ENCODE results near the gene LDLRAD4.

Gene LDLRAD4

DNA sequence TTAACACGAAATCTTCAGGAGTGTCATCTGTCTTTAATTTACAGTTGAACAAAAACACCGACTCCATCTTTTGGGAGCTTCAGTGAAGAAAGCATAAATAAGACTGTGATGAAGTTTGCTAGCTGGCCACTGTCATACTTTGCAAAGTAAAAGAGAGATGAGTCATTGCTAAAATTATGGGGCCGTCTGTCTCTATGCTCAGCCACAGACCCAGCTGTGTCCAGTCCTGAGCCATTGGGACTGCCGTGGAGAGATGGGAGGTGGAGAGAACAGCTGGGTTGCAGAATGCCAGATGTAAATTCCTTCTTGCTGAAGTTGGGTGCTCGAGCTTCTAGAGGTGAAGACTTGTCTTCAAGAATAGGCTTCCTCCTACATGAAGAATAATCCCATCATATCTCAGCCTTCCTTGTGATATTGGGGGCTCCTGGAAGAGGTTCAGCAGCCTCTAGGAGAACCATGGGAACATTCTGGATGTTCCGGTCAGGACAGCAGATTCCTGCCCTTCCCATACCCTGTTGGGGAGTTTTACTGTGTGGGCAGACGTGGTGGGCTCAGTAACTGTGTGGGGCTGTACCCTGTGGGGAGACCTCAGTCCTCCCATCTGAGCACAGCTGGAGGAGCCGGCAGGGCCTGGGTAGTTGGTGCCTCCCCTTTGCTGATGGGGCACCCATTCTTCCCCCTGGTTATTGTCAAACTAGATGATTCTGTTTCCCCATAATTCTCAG, 71.1 kb downstream of the LDLRAD4 start:
- DNase-seq, result no peak

DNA sequence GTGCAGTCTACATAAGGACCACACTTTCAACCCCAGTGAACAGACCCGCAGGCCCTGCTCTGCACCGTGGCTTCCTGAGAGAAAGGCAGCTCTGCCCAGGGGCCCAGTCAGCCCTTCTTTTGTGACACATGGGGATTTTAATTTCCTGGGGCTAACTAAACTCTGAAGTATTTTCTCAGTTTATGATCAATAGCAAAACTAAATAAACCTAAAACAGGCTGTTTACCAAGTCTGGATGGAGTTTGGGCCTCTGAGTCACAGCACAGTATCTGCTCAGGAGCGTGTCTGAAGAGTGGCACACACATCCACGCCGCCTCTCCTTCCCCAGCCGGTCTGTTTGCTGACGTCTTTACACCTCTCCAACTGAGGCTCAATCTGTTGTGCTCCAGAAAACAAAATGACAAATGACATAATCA, 72.3 kb downstream of the LDLRAD4 start:
- DNase-seq, result no peak

DNA sequence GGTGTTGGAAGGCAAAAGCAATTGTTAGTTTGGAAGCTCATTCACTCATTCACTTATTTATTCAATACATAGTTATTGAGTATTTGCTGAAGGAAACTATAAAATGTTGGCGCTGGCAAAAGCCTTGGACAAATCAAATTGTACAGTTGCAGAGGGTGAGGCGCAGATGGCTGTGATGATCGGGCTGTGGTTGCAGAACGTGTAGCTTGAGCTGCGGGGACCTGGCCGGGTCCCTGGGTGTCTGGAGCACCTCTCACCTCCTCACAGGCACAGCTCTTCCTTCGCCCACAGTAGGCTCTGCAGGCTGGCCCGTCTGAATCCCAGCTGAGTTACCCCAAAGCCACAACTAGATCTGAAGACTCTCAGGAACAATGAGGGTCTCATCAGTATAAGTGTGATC, 72.7 kb downstream of the LDLRAD4 start:
- no peak for DNase-seq

DNA sequence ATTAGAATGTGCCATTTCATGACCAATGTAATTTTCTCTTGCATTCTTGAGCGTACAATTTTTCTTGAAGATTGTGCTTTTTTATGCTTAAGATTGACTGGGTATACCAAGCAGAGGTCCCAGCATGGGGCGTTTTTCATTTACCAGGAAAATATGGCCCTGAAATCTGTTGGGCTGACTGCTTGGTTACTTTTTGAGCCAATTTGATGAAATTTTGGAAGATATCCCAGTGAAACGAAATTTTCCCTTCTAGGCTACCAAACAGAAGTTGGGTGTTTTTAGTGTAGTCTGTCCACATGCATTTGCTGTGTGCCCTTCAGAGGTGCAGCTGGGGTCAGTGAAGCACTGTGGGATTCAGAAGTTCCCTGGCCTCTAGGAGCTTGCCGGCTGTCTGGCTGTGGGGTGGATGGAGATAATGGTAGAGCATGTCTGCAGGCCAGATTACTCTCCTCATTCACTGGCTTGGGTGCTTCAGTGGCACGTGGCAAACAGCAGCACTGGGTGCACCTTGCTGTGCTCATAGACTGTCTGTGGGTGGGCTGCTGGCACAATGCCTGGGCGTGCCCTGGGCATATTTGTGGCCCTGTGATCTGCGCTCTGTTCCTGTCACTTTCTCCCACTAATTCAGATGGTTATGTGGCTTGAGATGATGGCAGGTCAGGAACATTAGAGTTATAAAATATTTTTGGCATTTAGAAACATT, 73.3 kb downstream of the LDLRAD4 start:
- no peak for DNase-seq

DNA sequence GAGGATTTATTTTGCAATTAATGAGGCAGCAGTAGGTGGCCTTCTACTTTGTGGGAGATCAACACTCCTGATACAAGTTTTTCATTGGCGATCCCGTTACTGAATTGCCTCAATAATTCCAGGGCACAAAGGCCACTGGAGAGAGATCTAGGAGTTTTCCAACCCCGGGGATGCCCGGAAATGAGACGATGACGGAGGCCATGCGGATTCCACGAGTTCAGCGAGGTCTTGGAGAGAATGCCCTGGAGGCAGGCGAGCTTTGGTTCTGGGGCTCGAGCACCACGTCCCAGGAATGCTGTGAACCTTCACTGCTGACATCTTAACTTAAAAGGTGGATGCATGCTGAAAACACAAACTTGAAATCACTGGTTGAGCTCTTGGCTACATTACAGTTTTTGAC, 74.2 kb downstream of the LDLRAD4 start:
- DNase-seq, result no peak

DNA sequence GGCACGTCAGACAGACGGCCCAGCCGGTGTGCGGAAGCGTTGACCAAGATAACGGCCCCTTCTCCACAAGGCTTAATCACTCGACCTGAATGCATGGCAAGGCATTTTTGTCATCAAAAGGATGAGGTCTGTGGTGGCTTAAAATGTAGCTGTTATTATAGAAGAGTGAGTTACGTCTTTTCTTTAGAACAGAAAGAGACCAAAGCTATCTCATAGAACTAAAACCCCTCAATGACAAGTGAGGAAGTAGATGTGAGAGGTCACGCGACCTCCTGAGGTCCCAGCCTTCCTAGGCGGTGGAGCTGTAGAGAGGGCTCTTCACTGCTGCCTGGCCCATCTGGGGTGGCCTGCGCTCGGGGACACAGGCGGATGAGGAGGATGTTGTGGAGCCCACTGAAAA, 75.7 kb downstream of the LDLRAD4 start:
- DNase-seq, result no peak

DNA sequence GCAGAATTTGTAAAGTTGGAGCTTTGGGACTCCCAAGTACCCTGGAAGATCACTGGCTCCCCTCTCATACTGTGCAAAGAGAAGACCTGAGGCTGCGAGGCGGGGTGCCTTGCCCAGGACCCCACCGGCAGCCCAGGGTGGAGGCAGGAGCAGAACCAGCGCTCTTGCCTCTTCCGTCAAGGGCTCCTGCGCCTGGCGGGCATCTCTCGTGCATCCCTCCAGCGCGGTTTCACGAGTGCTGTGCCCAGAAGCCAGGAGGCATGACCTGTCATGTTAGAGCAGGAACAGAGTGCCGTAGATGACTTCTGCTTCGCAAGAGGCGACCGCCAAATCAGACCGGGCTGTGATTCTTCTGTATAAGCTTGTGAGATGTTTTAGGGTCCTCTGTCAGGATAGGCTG, 77.3 kb downstream of the LDLRAD4 start:
- no peak for DNase-seq

DNA sequence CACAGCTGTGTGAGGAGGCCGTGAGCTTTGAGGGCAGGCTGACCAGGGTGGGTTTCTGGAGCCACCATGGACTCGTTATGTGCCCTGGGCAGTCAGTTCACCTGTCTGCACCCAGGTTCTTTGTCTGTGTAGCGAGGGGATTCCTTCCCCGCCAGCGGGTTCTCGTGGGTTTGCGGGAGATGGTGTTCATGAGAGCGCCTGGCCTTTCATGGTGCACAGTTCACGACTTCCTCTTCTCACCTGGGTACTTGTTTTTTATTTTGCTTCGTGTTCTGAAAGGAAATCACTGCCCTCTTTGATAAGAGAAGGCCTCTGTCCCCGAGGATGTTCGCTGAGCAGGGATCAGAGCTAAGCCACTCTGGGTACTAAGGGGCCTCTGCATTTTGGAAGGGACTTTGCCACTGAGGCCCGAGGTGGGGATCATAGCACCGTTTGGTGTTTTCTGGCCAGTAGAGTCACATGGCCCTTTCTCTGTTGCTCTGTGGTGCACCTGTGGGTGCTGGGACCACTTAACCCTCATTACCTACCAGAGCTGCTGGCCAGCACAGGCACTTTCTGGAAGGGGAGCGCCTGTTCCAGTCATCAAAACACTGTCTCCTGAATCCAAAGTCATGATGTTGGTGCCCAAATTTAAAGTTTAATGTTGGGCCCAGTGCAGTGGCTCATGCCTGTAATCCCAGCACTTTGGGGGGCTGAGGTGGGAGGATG, 78.5 kb downstream of the LDLRAD4 start:
- DNase-seq, result no peak

DNA sequence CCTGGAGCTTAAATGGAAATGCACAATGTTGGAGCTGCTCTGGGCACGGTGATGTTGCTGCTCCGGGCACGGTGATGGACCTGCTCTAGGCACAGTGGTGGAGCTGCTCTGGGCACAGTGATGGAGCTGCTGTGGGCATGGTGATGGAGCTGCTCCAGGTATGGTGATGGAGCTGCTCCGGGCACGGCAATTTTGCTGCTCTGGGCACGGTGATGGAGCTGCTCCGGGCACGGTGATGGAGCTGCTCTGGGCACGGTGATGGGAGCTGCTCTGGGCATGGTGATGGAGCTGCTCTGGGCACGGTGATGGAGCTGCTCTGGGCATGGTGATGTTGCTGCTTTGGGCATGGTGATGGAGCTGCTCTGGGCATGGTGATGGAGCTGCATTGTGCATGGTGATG, 79.7 kb downstream of the LDLRAD4 start:
- no peak for DNase-seq

DNA sequence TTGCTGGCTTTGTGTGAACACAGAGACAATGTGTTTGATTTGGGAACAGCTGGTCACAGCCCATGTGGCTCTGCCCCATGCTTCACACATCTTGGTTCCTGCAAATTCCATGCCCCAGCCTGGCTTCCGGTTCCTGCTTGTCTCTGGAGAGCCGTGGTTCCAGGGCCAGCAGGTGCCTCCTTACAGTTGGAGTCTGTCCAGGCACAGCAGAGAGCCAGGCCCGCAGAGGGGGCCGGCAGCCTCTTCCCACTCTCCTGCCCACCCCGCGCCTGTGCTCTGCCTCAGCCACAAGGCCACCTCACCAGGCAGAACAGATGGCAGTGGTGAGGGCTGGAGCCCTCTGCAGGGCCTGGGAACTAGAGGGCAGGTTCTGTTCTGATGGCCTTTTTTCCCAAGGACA, 81.5 kb downstream of the LDLRAD4 start:
- DNase-seq, result no peak

DNA sequence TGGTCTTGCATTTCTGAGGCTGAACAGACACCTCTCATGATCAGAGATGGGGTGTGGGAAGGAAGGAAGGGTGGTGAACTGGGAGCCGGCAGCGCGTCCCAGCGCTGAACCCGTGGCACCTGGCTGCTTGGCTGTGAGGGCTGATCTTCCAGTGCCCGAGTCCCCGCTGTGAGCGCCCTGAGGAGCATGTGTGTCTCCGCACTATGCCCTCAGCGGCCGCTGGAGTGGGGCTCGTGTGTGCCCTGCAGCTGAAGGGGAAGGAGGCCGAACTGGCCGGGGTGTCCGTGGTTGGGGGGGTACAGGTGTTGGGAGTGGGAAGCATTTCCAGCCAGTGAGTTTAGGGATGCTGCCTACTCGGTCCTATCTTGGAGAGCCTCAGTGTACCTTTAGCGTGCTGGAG, 82.2 kb downstream of the LDLRAD4 start:
- no peak for DNase-seq

DNA sequence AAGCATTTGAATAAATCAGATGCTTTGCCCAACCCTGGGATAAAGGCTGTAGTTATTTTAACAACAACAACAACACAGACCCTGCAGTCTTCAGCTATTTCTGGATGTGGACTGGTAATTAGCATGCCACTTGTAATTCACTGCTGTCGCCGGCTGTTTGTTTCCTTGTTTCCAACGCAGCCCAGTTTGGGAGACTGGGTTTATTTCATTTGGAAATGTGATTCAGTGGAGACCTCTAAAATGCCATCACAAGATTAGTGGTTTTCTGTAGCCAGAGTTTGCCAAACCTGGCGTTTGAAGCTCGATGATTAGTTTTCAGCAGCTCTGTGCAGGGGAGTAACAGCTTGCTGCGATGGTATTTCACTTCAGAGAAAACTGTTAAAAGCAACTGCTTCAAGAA, 83.5 kb downstream of the LDLRAD4 start:
- DNase-seq, result no peak

DNA sequence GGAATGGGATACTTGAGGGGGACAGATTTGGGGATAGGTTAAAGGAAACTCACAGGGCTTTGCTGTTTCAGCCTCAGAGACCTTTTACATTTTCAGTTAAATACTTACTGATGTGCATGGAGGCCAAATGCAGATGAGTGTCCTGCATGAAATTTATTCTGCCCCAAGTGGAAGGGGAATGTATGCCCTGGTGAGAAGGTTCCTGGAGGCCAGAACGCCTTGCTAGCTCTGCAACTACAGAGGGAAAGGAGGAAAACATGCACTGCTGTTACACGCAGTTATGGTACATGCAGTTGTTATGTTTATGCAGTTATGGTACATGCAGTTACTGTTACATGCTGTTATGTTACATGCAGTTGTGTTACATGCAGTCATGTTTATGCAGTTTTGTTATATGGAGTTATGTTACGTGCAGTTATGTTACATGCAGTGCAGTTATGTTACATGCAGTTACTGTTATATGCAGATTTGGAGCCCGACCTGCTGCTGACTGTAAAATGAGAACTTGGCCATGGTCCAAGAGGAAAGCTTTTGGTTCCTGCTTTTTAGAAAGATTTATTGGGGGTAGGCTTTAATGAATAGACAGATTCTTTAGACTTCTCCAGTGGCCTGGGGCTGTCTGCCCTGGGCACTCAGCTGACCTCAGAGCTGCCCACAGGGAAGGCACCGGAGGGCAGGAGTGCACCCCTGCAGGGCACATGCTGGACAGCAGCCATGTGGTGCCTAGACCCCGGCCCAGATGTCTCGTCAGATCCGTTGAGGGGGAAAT, 84.1 kb downstream of the LDLRAD4 start:
- peak in 1 of 2 donors; percentile 50 for DNase-seq

DNA sequence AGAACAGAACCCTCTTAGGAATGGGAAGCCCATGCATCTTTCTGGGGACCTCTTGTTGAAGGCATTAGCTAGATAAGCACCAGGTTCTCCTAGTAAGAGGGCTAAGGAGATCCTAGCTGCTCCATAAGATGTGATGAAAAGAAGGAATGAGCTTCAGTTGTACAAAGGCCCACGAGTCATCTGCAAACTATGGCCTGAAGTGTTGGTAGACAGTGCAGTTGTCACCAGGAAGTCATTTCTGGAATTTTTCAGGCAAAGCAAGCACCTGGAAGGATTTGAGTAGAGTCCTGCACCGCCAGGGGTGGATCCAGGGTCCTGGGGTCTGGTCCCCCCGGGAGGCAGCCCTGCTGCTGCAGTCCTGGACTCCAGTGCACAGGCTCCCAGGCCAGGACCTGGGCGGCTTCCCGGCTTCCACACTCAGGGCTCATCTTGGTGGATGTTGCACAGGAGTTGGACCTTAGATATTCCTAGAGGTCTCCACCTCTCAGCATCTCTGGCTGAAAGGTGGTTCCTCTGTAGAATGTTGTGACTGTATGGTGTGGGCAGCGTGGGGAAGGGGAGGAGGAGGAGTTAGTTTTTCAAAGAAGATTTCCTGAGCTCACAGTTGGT, 85.3 kb downstream of the LDLRAD4 start:
- DNase-seq, result no peak

DNA sequence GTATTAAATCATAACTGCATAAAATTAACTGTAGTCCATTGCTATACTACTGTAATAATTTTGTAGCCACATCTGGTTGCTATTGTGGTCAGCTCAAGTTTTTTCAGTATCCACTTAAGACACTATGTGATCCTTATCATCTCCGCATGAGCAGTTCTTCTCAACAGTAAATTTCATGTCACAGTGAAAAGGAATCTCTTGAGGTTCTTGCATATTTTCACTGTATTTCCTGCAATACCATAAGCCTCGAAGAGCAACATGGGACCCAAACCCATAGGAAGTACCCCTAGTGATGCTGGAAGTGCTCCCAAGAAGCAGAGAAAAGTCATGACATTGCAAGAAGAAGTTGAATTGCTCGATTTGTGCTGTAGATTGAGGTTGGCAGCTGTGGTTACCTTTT, 86.7 kb downstream of the LDLRAD4 start:
- DNase-seq, result no peak

DNA sequence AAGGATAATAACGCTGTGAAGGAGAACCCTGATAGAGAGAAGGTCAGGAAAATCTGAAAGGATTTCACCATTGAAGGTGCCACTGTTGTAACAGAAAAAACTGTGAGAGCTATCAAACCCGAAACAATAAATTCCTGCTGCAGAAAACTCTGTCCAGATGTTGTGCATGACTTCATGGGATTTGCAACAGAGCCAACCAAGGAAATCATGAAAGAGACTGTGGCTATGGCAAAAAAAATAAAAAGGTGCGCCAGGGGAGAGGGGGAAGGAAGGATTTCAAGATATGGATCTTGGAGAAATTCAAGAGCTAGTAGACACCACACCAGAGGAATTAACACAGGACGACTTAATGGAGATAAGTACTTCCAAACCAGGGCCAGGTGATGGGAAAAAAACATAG, 88.0 kb downstream of the LDLRAD4 start:
- no peak for DNase-seq

DNA sequence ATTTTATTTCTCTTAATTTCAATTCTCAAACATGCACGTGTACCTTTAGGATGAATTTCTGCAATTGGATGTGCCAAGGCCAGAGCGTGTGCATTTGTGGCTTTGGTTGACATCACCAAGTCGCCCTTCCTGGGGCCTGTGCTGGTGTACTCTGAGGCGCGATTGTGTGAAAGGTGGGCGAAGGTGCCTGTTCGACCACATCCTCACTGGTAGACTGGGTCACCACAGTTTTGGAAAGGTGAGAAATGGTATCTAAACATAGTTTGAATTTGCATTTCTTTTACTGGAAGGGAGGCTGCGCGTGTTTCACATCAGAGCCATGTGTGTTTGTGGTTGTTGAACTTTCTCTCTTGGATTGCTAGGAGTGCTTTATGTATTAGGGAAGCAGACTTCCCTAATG, 89.8 kb downstream of the LDLRAD4 start:
- DNase-seq, result no peak

DNA sequence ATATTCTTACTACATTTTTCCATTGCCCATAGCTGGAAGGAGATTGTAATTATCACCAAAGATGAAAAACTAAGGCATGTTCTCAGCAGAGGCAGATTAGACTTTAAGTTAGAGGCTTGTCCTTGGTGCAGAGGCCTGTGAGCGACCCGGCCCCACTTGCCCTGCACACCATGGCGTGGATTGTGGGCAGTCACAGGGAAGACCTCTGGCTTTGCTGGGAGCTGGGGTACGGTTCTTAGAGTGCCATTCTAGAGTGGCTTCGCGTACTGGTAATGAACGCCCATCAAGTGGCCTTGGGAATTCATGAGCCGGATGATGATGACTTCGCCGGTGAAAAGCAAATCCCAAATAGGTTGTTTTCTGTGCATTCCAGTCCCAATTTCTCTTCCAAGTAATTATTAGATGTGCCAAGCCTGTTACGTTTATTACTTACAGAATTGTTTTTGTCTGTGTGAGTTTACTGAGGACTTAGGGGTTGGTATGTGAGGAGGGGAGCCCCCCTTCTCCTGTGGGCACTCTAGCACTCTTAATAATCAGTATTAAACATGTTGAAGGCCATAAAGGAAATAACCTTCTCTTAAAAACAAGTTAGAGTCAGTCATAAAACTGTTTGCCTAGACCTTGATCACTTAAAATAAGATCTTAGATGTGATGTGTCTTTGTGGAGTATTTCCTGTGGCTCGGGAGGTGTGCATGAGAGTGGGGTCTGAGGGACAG, 90.6 kb downstream of the LDLRAD4 start:
- DNase-seq, result no peak

DNA sequence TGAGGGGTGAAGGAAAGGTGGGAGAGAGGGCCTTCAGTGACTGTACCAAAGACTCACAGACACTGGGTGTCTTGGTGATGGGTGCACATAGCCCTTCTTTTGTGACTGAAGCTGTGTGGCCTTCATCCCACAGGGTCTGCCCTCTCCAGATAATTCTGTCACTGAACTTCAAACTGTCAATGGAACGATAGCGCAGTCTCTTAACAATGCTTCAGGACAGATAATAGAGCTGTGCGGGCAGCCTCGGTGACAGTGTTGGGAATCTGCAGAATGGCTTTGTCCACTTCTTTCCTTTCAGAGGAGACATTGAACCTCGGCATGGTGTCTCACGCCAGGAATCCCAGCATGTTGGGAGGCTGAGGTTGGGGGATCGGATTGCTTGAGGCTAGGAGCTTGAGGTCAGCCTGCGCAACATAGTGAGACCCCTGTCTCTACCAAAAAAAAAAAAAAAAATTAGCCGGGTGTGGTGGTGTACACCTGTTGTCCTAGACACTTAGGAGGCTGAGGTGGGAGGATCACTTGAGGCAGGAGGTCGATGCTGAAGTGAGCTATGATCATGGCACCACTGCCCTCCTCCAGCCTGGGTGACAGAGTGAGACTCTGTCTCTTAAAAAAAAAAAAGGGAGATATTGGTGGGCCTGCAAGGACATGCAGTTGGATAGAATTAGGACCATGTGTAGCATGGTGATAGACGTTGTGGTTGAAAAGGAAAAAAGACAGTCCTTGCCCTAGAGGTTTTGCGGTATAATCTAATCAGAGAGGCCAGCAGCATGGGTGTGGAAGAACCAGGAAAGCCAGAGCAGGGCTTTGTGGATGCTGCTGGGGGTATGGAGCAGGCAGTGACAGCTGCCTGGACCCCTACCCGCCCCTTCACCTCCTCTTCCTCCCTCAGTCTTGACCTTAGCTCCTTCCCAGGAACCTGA, 91.4 kb downstream of the LDLRAD4 start:
- DNase-seq, result no peak

DNA sequence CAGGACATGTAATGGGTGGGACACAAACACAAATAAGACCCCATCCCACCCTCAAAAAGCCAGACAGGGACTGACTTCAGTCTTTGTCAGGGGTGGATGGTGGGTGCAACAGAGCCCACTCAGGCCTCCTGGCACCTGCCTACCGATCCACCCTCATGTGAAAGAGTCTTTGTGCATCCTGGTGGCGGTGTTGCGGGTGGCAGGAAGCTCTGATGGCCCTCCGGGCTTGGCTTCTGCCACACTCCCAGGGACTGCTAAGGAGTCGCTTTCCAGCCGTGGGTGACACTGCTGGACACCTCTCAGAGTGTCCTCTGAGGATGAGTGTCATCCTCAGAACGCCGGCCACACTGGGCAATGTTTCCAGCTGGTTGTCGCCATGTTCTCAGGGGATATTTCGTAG, 92.6 kb downstream of the LDLRAD4 start:
- no peak for DNase-seq

DNA sequence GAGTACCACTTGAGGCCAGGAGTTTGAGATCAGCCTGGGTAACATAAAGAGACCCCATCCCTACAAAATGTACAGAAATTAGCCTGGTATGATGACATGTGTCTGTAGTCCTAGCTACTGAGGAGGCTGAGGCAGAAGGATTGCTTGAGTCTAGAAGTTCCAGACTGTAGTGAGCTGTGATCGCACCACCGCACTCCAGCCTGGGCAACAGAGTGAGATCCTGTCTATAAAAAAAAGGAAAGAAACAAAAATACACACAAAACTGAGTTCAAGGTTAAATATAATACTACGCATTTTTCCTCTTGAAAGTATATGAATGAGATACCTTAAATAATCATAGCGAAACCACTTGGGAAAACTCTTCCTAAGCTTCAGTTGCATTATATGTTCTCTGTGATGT, 94.0 kb downstream of the LDLRAD4 start:
- DNase-seq, result no peak

Data from bone marrow (tissue), 2 donors.